ENCODE data around the gene PDE4A. TPM values are rescaled to one million over a fixed set of nuclear protein-coding genes. Genes with fewer than 3 reads are reported as not detected.

PDE4A gene
- total and polyA plus RNA-seq, 2 of the 8 experiments (the other 6 are each of a cell fraction or from before 2014, with no cell fraction given) = 2.0 to 4.4 TPM

DNA sequence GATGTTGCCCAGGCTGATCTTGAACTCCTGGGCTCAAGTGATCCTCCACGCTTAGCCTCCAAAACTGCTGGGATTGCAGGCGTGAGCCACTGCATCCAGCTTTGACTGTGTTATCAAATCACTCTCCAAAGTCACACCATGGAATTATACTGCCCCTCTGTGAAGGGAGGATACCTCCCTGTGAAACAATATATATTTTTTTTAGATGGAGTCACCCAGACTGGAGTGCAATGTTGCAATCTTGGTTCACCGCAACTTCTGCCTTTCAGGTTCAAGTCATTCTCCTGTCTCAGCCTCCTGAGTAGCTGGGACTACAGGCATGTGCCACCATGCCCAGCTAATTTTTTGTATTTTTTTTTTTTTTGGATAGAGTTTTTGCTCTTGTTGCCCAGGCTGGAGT is 47.6 kb upstream of the PDE4A start:
- Histone ChIP-seq H3K9ac (replicated peaks in 1 of 4; ENCODE audit: extremely low read depth in 1 of 4, low read depth in 3 of 4, low read length in 3 of 4) (no peak overlapping the region), H2AK5ac (ENCODE audit: low read depth, low read length) (no peak overlapping the region), H3K18ac (ENCODE audit: extremely low read depth, low read length) (no peak overlapping the region), H3K27ac (ENCODE audit: low read depth, low read length) (no peak overlapping the region), H2AFZ (ENCODE audit: low read length) (no peak overlapping the region), H3K4ac (replicated peaks; ENCODE audit: insufficient read length, low read depth, low read length) (no peak overlapping the region), H2BK15ac (ENCODE audit: low read length) (no peak overlapping the region), H3K79me2 (ENCODE audit: control insufficient read depth in 1 of 2, insufficient read depth in 2 of 2, low read length in 2 of 2) (no peaks in the 10 kb centered on the region), H3K79me1 (ENCODE audit: low read depth, low read length) (no peaks in the 10 kb centered on the region), H3K4me2 (ENCODE audit: insufficient read depth in 1 of 2, low read depth in 2 of 2, low read length in 2 of 2) (no peak overlapping the region), H2BK120ac (replicated peaks; ENCODE audit: low read depth, low read length) (no peak overlapping the region), H3K9me3 (ENCODE audit: insufficient read depth in 2 of 2, low read depth in 1 of 2, low read length in 1 of 2) (no peaks in the 10 kb centered on the region), H3K4me1 (replicated peaks in 1 of 4; ENCODE audit: control insufficient read depth in 3 of 4, insufficient read depth in 4 of 4, low read length in 3 of 4) (no peaks in the 10 kb centered on the region), H2BK5ac (ENCODE audit: low read depth, low read length) (no peak overlapping the region), H3K14ac (ENCODE audit: insufficient read length) (no peak overlapping the region), H2BK12ac (ENCODE audit: low read depth, low read length) (no peak overlapping the region), H2BK20ac (ENCODE audit: low read length) (no peak overlapping the region), H3K4me3 (ENCODE audit: extremely low read depth in 1 of 4, insufficient read depth in 2 of 4, low read depth in 3 of 4, low read length in 4 of 4) (no peak overlapping the region), H4K5ac (ENCODE audit: insufficient read length, low read depth, low read length) (no peak overlapping the region), H3K23me2 (ENCODE audit: low read depth, low read length) (peaks cover 6% of the 10 kb centered on the region; the same call in 1 of the 2 replicates), H4K20me1 (replicated peaks in 1 of 2; ENCODE audit: control insufficient read depth in 1 of 2, insufficient read depth in 2 of 2, low read length in 2 of 2) (no peaks in the 10 kb centered on the region), H3K56ac (replicated peaks; ENCODE audit: insufficient read length, low read depth, low read length) (no peak overlapping the region), H4K91ac (replicated peaks; ENCODE audit: insufficient read length, low read length) (no peak overlapping the region), H3K27me3 (replicated peaks in 1 of 4; ENCODE audit: control insufficient read depth in 3 of 4, extremely low read depth in 1 of 4, insufficient read depth in 3 of 4, low read length in 3 of 4) (no peaks in the 10 kb centered on the region), H3K36me3 (ENCODE audit: control insufficient read depth in 2 of 4, insufficient read depth in 4 of 4, low read length in 3 of 4) (peaks cover 0 to 8% (median 2%) of the 10 kb centered on the region in 4 experiments; a peak in 3 of 8 replicates), H3K23ac (ENCODE audit: insufficient read length) (no peak overlapping the region), H4K8ac (ENCODE audit: extremely low read depth, insufficient read depth, low read length) (no peak overlapping the region)
- POLR2A ChIA-PET (ENCODE audit: partially characterized antibody) = interaction anchor here (1.4 kb wide), 1 partner anchor 13 kb away, joined by 3 read pairs; no protein-coding TSS in a partner anchor
- FAIRE-seq = no peak
- no peak for DNase-seq (ENCODE audit: low read depth in 1 of 2, low spot score in 2 of 2)
- CTCF ChIA-PET (ENCODE audit: partially characterized antibody) = interaction anchor here (2.5 to 8.1 kb wide), 2 partner anchors 8 to 17 kb away, joined by 7 to 47 read pairs; partner anchors contain the start of gene TYK2
- WGBS, 2 experiments (ENCODE audit: extremely low coverage in 1 of 2, insufficient coverage in 1 of 2, insufficient read length in 1 of 2, insufficient replicate concordance in 2 of 2, low coverage in 1 of 2, low lambda C conversion rate in 2 of 2, missing lambda C conversion rate in 1 of 2) = 92% methylated on average over 3 of the region's 3 CpGs; no CpG with 5 or more reads in 1 of the 2 experiments
- TF ChIP-seq SRF (IDR thresholded peaks at IDR 0.05; ENCODE audit: low read depth, low read length) (no peak), GABPA (IDR thresholded peaks at IDR 0.05; ENCODE audit: borderline replicate concordance, insufficient read depth, low read length) (no peak), CEBPB (IDR thresholded peaks at IDR 0.05; ENCODE audit: low read depth, low read length) (no peak), FOSL1 (IDR thresholded peaks at IDR 0.05; ENCODE audit: insufficient read depth, low read depth, low read length) (no peak), NRF1 (IDR thresholded peaks at IDR 0.05; ENCODE audit: low read depth, low read length) (no peak), TEAD4 (IDR thresholded peaks at IDR 0.05; ENCODE audit: low read depth, low read length) (no peak), BRCA1 (IDR thresholded peaks at IDR 0.05; ENCODE audit: low read depth, low read length) (no peak), CTBP2 (IDR thresholded peaks at IDR 0.05; ENCODE audit: borderline replicate concordance, insufficient read depth, insufficient read length, low read length) (no peak), SP2 (IDR thresholded peaks at IDR 0.05; ENCODE audit: low read length) (no peak), ASH2L (IDR thresholded peaks at IDR 0.05; ENCODE audit: low read length) (no peak), EGR1 (IDR thresholded peaks at IDR 0.05; ENCODE audit: borderline replicate concordance, low read depth, low read length) (no peak), YY1 (IDR thresholded peaks at IDR 0.05; ENCODE audit: low read depth, low read length) (no peak)

Measured in H1 (cell line).